HAP-1 (cell line): ENCODE measurements around the gene MAPK6.
A peak's percentile ranks its signal among the peaks of the same experiment; 100 is the strongest.

Source experiments
- DNase-seq, 2 experiments: peaks; one replicate each; pipeline ENCODE4 v3.0.0-alpha.2; 2016 to 2020; ENCODE audit warnings: low spot score in 2 of 2
- H3K27me3 ChIP-seq: fragments of 250-450 bp; sonication (Bioruptor Pico); 2 replicates; pipeline ENCODE4 v1.5.1; 2020; ENCODE audit warnings: low read depth, mild to moderate bottlenecking, moderate library complexity
- H3K36me3 ChIP-seq: fragments of 250-450 bp; sonication (Bioruptor Pico); replicated peaks from 2 replicates; pipeline ENCODE4 v1.5.1; 2020; ENCODE audit warnings: mild to moderate bottlenecking
- H3K4me1 ChIP-seq: fragments of 250-450 bp; sonication (Bioruptor Pico); 2 replicates; pipeline ENCODE4 v1.5.1; 2020; ENCODE audit warnings: mild to moderate bottlenecking
- H3K4me3 ChIP-seq: fragments of 250-450 bp; sonication (Bioruptor Pico); 2 replicates; pipeline ENCODE4 v1.5.1; 2020; ENCODE audit warnings: mild to moderate bottlenecking, moderate library complexity
- H3K9me3 ChIP-seq: fragments of 250-450 bp; sonication (Bioruptor Pico); 2 replicates; pipeline ENCODE4 v1.5.1; 2020; ENCODE audit warnings: mild to moderate bottlenecking, moderate library complexity
- in situ Hi-C: fragments of 300-500 bp; cut with MboI; formaldehyde crosslinking; loops from 3 replicates; pipeline ENCODE4 v1.14.3; 2020; ENCODE audit warnings: low sequenced_read_pairs, inconsistent platforms, mixed read lengths

MAPK6 gene

DNA sequence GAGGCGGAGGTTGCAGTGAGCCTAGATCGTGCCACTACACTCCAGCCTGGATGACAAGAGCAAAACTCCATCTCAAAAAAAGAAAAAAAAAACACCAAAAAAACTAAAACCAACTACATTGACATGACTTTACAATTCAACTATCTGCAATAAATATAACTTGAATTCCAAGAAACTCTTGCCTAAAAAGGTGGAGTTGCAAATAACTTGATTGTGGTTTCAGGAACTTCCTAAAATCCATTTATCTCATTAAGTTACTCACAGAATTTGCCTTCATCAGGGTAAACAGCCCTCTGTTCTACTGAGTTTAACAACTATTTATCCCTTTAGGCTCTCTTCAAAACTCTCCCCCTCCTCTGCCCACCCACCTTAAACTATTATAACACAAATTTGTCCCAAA is 2.7 kb upstream of the MAPK6 start:
- Histone ChIP-seq H3K4me1 (peaks cover 8% of the 10 kb centered on the region), H3K27me3 (no peaks in the 10 kb centered on the region), H3K9me3 (no peaks in the 10 kb centered on the region), H3K4me3 (no peak overlapping the region), H3K36me3 (no peaks in the 10 kb centered on the region)
- in situ Hi-C loops, result no loop called here
- no peak for DNase-seq

DNA sequence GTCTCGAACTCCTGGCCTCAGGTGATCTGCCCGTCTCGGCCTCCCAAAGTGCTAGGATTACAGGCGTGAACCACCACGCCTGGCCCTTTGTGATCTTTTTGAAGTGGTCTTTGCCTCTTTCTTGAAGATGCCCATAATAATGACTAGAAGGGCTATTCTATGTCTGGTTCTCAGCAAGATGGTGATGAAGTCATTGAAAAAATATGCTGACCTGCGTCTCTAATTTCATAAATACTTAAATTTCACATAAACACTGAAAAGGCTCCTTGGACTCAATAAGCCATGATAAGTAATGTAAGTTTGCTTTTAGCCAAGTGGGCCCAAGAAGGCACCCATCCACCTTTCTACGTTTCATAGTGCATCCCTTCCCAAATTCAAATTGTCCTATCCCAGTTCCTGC is 775 bp upstream of the MAPK6 start:
- Histone ChIP-seq H3K9me3 (no peaks in the 10 kb centered on the region), H3K4me1 (peaks cover 17% of the 10 kb centered on the region), H3K27me3 (no peaks in the 10 kb centered on the region), H3K36me3 (no peaks in the 10 kb centered on the region), H3K4me3 (peak overlapping the region; percentile 50)
- in situ Hi-C loops, result no loop called here
- no peak for DNase-seq

DNA sequence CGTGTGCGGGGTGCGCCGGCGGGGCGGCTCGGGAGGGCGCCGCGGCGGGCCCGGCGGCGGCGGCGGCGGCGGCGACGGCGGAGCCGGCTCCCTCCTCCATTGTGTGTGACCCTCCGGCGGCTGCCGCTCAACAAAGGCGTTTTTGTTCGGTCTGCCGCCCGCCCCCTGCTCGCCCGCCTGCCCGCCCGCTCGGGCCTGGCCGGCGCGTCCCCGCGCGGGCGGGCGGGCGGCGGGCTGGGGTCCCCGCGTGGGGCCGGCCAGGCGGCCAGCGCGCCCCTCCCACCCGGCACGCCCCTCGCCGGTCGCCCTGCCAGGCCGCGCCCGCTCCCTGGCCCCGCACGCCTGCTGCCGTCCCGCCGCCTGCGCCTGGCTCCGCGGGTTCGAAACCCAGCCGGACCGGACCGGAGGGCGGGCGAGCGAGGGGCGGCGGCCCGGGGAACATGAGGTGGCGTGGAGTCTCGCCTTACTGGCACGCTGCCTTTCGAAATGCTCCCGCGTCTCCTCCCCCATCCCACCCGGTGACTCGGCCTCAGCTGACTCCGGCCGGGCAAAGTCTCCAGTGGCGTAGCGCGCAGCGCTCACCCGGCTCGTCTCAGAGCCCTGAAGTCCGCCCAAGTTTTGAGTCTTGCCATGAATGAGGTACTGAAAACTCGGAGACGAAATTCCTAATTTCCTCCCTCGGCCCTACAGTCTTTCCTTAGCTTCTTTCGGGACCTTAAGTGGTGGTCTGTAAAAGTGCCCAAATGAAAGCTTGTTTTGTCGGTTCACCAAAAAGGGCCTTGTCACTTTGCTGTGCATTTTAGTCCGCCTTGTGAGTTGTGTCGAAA is 588 bp downstream of the MAPK6 start:
- H3K9me3 ChIP-seq, result no peaks in the 10 kb centered on the region
- H3K4me1 ChIP-seq, result peaks cover 19% of the 10 kb centered on the region
- no peaks in the 10 kb centered on the region for H3K27me3 ChIP-seq
- H3K4me3 ChIP-seq, result peak overlapping the region; percentile 65
- in situ Hi-C loops, result no loop called here
- DNase-seq, result peak; percentile 67 to 81
- 0 out of 2 replicates have a peak, but pooled peaks cover 3% of the 10 kb centered on the region for H3K36me3 ChIP-seq

DNA sequence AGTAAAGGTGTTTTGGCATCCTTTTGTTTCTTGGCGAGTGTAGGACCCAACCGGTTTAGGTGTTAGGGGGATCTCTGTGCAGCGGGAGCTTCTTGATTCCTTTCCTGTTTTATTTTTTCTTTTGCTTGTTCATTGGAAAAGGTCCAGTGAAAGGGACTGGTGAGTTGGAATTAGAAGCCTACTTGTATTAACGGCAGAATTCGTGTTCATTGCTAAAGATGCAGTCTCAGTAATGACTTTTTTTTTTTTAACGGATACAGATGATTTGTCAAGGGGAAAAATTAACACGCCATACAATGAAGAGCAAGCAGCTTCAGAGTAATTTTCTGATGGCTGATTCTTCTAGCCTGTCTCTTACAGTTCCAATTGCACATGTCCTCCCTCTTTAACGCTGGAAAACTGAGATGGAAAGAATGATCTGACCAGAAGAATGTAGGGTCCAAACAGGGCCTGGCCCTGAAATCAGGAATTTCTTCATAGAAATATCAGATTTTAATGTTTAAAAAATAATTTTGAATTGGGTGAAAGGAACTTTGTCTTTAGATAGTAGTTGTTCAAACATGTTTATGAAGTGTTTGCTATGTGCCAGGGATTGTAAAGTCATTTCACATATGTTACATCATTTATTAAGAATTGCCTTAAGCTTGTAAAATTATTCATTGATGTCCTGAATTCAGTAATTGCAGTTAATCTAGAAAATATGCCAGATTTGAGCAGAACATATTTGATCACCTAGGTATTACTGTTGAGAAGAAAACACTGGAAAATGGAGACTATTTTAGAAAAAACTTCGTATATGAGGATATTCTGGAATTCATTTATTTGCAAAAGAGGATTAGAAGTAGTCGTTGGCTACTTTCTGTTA is 1.4 kb downstream of the MAPK6 start:
- peak overlapping the region; percentile 65 for H3K4me3 ChIP-seq
- no peaks in the 10 kb centered on the region for H3K27me3 ChIP-seq
- H3K4me1 ChIP-seq, result peaks cover 19% of the 10 kb centered on the region
- peak in 1 of 2 experiments; percentile 15 for DNase-seq
- no peaks in the 10 kb centered on the region for H3K9me3 ChIP-seq
- in situ Hi-C loops, result no loop called here
- H3K36me3 ChIP-seq, result 0 out of 2 replicates have a peak, but pooled peaks cover 3% of the 10 kb centered on the region

DNA sequence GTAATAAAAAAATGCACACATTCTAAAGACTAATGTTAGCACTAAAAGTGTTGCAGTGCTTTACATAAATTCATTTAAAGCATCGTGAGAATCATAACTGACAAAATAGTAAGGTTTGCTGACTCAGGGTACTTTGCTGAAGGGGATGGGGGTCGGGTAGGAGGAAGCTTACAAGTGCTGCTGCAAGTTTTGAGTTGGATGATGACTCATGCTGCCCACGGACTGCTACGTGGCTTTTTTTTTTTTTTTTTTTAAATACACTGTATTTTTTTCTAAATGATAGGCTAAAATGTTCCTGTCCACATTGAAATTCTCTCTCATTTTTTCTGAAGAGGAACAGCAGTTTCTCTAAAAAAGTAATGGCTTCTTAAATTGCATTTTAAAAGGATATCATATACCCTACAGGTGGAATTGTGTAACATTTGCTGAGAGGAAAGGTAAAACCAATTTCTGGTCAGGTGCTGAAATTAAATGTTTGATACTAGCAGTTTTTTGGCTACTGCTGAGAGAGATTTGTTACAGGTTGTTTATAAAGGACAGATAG is 2.2 kb downstream of the MAPK6 start:
- Histone ChIP-seq H3K9me3 (no peaks in the 10 kb centered on the region), H3K4me3 (peak overlapping the region; percentile 65), H3K4me1 (peaks cover 19% of the 10 kb centered on the region), H3K36me3 (0 out of 2 replicates have a peak, but pooled peaks cover 3% of the 10 kb centered on the region), H3K27me3 (no peaks in the 10 kb centered on the region)
- in situ Hi-C loops, result no loop called here
- peak; percentile 65 to 71 for DNase-seq

DNA sequence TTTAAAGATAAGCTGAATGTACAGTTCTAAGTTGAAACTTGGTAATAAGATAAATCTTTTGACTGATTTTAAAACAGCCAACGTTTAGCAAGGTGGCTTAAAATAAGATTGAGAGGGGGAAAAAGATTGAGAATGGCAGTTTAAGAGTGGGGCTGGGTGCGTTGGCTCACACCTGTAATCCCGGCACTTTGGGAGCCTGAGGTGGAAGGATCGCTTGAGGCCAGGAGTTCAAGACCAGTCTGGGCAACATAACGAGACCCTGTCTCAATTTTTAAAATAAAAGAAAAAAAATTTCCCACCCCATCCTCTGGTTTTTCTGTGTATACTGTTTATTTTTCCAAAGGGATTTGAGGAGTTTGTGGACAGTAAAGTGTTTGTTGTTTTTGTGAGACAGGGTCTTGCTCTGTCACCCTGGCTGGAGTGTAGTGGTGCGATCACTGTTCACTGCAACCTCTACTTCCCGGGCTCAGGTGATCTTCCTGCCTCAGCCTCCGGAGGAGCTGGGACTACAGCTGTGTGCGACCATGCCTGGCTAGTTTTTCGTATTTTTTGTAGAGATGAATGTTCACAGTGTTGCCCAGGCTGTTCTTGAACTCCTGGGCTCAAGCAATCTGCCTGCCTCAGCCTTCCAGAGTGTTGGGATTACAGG is 3.0 kb downstream of the MAPK6 start:
- Histone ChIP-seq H3K27me3 (no peaks in the 10 kb centered on the region), H3K36me3 (0 out of 2 replicates have a peak, but pooled peaks cover 3% of the 10 kb centered on the region), H3K4me3 (peak overlapping the region; percentile 65), H3K9me3 (no peaks in the 10 kb centered on the region), H3K4me1 (peaks cover 19% of the 10 kb centered on the region)
- no peak for DNase-seq
- in situ Hi-C loops, result no loop called here

DNA sequence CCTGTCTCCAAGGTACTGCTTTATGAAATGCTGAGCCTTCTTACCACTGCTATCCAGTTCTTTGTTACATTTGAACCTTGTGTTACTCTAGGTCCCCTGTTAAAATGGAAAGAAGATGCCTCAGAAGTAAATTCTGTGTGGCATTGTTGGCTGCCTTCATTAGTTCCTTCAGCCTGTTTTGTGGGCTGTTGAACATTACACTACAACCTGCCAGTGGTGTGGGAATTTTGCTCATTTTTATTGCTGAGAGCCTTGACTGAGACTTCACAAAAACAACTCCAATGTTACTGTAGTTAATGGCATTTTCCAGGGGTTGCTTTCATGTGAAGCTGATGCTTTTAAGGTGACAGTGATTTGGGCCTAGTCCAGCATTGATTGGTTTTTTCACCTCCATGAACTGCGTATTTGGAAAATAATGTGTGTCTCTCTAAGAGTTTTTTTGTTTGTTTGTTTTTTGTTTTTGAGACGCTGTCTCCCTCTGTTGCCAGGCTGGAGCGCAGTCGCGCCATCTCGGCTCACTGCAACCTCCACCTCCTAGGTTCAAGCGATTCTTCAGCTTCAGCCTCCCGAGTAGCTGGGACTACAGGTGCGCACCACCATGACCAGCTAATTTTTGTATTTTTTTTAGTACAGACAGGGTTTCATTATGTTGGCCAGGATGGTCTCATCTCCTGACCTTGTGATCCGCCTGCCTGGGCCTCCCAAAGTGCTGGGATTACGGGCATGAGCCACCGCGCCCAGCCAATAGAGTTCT is 4.3 kb downstream of the MAPK6 start:
- in situ Hi-C loops, result no loop called here
- Histone ChIP-seq H3K9me3 (no peaks in the 10 kb centered on the region), H3K27me3 (no peaks in the 10 kb centered on the region), H3K4me1 (peaks cover 19% of the 10 kb centered on the region), H3K36me3 (0 out of 2 replicates have a peak, but pooled peaks cover 3% of the 10 kb centered on the region), H3K4me3 (no peak overlapping the region)
- no peak for DNase-seq

DNA sequence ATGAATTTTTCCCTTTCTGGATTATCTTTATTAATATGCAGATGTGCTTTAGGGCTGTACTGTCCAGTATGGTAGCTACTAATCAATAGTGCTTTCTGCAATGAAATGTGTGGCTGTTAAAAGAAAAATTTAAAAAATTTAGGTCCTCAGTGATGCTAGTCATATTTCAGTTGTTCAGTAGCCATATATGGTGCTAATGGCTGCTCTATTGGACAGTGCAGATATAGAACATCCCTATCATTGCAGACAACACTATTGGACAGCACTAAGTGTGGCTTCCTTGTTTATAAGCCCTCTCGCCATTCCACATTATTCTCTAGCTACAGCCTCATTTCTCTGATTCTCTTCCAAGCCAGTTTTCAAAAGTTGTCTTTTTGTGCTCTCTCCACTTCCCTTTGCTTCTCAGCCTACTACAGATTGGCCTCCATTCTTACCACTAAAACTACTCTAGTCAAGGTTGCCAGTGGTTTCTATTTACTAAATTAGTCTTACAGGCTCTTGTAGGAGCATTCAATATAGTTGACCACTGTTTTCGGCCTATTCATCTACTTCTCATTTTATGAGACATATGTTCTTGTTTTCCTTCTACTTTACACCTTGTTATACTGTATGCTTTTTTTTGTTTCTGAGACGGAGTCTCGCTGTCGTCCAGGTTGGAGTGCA is 9.5 kb downstream of the MAPK6 start:
- in situ Hi-C loops, result no loop called here

DNA sequence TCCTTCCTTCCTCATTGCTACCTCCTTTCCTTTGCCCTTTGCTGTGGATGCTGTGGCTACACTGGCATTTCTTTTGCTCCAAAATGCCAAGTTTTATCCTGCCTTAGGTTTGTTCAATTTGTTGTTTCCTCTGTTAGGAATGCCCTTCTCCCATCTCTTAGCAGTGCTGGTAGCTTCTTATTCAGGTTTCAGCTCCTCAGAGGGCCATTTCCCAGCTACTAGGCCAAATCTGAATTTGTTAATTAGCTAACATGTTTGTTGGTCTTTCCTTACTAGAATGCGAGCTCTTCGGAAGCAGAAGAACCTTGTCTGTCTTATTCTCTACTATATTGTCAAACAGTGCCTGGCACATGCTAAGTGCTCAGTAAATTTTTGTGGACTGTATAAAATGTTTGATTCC is 11.0 kb downstream of the MAPK6 start:
- H3K27me3 ChIP-seq, result no peaks in the 10 kb centered on the region
- no peak for DNase-seq
- no peaks in the 10 kb centered on the region; the same call in 1 of the 2 replicates for H3K4me1 ChIP-seq
- H3K36me3 ChIP-seq, result peaks cover 7% of the 10 kb centered on the region; the same call in 1 of the 2 replicates
- in situ Hi-C loops, result no loop called here
- H3K9me3 ChIP-seq, result peaks cover 4% of the 10 kb centered on the region; the same call in 1 of the 2 replicates
- H3K4me3 ChIP-seq, result no peak overlapping the region

More for the DNA sequence above, 9.5 kb downstream of the MAPK6 start:
- peaks cover 4% of the 10 kb centered on the region; the same call in 1 of the 2 replicates for H3K9me3 ChIP-seq
- no peak for DNase-seq
- no peak overlapping the region for H3K4me3 ChIP-seq
- H3K36me3 ChIP-seq, result peaks cover 8% of the 10 kb centered on the region; the same call in 1 of the 2 replicates
- H3K27me3 ChIP-seq, result no peaks in the 10 kb centered on the region
- H3K4me1 ChIP-seq, result no peaks in the 10 kb centered on the region; the same call in 1 of the 2 replicates

DNA sequence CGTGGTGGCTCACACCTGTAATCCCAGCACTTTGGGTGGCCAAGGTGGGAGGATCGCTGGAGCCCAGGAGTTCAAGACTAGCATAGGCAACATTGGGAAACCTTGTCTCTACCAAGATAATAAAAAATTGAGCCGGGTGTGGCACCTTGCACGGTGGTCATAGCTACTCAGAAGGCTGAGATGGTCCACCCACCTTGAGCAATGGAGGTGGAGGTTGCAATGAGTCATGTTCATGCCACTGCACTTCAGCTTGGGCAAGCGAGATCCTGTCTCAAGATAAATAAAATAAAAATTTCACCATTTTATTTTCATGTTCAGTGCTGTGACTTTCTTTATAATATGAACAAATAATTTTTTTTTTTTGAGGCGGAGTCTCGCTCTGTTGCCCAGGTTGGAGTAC is 12.5 kb downstream of the MAPK6 start:
- in situ Hi-C loops, result no loop called here
- H3K27me3 ChIP-seq, result no peaks in the 10 kb centered on the region
- peaks cover 4% of the 10 kb centered on the region; the same call in 1 of the 2 replicates for H3K9me3 ChIP-seq
- DNase-seq, result no peak
- no peaks in the 10 kb centered on the region; the same call in 1 of the 2 replicates for H3K4me1 ChIP-seq
- no peak overlapping the region for H3K4me3 ChIP-seq
- H3K36me3 ChIP-seq, result peaks cover 7% of the 10 kb centered on the region; the same call in 1 of the 2 replicates

DNA sequence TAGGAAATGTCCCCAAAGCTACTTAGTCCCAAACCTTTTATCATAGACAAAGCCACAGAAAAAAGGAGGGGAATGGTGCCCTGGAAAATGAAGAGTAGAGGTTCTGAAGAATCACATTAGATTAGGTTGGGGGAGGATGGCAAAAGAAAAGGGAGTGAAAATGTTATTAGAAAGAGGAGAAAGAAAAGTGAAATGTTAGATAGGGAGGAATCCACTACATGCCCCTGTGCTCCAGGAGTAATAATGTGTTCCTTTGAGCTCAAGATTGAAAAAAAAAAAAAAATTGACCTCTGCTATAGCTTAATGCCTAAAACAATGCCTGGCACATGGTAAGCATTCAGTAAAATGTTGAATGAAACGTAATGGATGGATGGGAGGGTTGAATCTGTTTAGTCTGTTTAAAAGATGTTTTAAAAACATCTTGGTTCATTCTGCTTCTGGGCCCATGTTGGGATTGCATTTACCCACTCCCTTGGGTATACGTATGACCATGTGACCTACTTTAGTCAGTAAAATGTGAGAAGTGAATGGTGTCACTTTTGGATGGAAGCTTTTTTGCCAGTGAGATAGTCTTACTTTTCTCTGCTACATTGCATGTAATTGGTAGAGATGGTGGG is 19.0 kb downstream of the MAPK6 start:
- H3K9me3 ChIP-seq, result no peaks in the 10 kb centered on the region; the same call in 1 of the 2 replicates
- H3K4me1 ChIP-seq, result peaks cover 15% of the 10 kb centered on the region
- no peaks in the 10 kb centered on the region for H3K27me3 ChIP-seq
- in situ Hi-C loops, result no loop called here
- DNase-seq, result no peak
- H3K36me3 ChIP-seq, result peaks cover 3% of the 10 kb centered on the region; the same call in 1 of the 2 replicates
- H3K4me3 ChIP-seq, result no peak overlapping the region
